DMS153 treated with DMSO at 0.1 percent for 48 hours (cell line): ENCODE results near the gene TLCD3A.
"Not testable (repeated sequence)": the region's sequence is repeated elsewhere in the genome, so short reads cannot be mapped to it uniquely, and the experiment has no call there.

ENCODE experiments used
- DNase-seq: peaks from one replicate; lab custom pipeline; 2025; ENCODE audit not compliant: unreplicated experiment; lab: John Stamatoyannopoulos, UW

Gene TLCD3A

GRCh38 chr17:746783-747629, 14.6 kb downstream of the TLCD3A start:
- no peak for DNase-seq

DNA sequence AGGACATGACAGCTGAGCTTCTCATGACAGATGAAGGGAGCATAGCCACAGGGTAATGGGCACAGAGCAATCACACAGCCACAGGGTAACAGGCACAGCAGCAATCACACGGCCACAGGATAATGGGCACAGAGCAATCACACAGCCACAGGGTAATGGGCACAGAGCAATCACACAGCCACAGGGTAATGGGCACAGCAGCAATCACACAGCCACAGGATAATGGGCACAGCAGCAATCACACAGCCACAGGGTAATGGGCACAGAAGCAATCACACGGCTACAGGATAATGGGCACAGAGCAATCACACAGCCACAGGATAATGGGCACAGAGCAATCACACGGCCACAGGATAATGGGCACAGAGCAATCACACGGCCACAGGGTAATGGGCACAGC, 16.2 kb downstream of the TLCD3A start:
- DNase-seq = not testable (repeated sequence)

- not testable (repeated sequence) for DNase-seq
Observed at GRCh38 chr17:749359-749758, 17.0 kb downstream of the TLCD3A start.

DNA sequence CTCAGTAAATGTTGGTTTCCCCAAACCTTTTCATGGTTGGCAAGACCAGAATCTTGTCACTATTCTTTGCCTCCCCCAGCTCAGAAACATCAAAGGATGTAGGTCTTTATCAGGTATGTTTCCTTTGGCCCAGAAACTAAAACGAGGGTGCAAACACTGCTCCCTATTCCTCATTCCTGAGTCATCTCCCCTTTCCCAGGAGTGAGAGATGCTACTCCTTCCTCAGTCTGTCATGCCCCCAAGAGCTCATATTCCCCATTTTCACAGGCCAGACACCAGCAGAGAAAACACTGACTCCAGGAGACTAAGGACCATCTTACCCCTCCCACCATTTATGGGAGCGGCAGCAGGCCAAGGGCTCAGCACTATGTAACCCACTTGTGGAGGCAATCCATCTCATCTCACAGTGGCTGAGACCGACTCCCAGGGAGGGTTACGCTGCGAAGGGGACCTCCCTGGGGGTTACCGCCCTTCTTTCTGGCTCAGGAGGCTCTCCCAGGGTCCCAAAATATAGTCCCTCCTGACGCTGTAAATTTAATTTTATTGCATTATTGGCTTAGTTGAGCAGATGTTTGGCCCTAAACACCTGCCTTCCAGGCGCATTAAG, 18.1 kb downstream of the TLCD3A start:
- no peak for DNase-seq

GRCh38 chr17:751269-752001, 19.0 kb downstream of the TLCD3A start:
- DNase-seq = no peak

GRCh38 chr17:752002-752619, 19.7 kb downstream of the TLCD3A start, which contains the start of gene GEMIN4:
Gene GEMIN4 (minus strand): TSS chr17:752264. CDS start chr17:752142, 122 bp downstream.
- peak; percentile 12 for DNase-seq

DNA sequence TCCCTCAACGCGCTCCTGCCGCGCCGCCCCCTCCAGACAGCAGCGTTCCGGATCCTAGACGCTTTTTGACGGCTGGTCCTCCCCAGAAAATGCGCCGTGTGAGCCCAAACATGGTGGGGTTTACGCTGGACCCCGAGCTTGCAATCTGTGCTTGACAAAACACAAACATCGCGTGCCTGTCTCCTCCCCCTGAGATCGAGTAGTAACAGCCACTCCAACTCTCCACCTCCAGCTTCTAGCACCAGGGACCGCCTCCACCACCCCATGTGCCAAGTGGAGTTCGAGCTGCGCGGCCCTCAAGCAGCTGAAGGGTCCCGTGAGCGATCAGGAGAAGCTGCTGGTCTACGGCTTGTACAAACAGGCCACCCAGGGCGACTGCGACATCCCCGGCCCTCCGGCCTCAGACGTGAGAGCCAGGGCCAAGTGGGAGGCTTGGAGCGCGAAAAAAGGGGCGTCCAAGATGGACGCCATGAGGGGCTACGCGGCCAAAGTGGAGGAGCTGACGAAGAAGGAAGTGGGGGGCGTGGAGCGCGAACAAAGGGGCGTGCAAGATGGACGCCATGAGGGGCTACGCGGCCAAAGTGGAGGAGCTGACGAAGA, 20.3 kb downstream of the TLCD3A start:
- DNase-seq = no peak

DNA sequence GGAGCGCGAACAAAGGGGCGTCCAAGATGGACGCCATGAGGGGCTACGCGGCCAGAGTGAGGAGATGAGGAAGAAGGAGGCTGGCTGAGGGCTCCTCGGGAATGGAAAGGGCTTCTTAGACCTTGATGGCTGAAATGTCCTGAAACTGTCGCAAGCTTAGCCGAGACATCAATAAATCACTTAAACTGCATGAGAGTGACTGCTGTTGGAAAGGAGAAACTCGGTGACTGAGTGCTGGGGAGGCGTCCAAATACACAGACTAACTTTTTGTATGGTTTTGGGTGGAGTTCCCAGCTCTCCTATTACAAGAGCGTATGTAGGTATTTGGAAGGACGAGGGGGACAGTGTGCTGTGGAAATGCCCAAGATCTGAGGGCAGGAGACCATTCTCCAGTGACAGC, 21.0 kb downstream of the TLCD3A start:
- DNase-seq = no peak

DNA sequence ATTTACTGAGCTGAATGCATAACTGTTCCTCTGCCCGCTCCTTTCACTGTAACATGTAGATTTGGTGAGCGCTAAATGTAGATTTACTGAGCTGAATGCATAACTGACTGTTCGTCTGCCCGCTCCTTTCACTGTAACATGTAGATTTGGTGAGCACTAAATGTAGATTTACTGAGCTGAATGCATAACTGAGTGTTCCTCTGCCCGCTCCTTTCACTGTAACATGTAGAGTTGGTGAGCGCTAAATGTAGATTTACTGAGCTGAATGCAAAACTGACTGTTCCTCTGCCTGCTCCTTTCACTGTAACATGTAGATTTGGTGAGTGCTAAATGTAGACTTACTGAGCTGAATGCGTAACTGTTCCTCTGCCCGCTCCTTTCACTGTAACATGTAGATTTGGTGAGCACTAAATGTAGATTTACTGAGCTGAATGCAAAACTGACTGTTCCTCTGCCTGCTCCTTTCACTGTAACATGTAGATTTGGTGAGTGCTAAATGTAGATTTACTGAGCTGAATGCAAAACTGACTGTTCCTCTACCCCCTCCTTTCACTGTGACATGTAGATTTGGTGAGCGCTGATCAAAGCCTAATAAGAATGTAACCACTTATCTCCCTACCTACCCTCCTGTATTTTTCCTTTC, 23.0 kb downstream of the TLCD3A start:
- DNase-seq = not testable (repeated sequence)

DNA sequence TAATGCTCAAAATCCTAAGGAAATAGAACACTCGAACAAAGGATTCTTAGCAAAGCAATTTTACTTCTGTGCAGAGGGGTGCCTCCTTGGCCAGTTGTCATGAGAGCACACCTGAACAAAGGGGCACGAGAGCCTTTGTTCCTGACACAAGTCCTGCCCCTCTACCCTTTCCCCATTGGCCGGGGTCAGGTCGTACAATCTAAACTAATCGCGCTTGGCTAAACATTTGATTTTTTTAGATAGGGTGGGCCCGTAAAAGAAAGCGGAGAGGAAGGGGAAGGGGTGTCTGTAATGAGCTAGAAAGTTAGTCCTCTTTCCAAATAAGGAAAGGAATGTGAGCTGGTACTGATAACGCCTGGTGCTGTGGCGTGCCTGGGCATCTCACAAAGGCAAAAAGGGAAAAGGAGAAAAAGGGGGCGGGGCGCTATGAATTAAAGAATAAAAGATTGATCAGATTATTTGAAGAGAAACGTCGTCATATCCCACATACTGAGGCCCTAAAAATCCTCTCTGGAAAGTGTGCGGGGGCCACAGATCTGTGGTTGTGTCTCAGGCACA, 23.7 kb downstream of the TLCD3A start:
- DNase-seq = not testable (repeated sequence)

DNA sequence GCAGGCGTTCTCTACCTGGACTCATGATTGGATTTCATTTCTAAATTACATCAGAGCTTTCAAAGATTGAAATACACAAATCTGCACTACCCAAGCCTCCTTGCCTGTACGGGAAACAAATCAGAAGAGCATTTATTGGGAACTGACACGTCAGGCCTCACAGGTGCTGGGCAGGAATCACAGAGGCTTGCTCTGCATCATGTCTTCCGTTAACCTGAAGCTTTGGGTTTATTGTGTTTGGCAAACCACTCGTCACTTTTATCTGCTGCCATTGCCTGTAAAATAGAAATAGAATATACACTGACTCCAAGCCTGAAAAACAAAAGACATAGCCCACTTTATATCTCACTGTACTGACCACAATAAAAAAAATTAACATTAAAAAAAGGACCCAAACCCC, 27.6 kb downstream of the TLCD3A start:
- no peak for DNase-seq

- no peak for DNase-seq
Observed at GRCh38 chr17:760371-760770, 28.0 kb downstream of the TLCD3A start.

DNA sequence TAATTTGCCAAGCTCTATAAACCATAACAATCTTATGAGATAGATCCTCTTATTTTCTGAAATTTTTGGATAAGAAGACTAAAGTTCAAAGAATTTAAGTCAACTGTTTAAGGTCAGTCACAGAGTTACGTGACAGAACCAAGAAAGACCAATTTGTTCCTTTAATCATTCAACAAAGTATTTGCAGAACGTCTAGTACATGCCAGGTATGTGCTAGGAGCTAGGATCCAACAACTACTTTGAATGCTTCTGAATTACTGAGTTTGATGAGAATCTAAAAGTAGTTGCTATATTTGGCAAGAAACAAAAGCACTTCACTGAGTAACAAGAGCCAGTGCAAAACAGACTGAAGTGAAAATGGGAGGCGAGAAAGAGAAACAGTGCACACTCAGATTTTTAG, 34.7 kb downstream of the TLCD3A start:
- DNase-seq = no peak

- DNase-seq = no peak
Observed at GRCh38 chr17:773016-773415, 40.6 kb downstream of the TLCD3A start.

DNA sequence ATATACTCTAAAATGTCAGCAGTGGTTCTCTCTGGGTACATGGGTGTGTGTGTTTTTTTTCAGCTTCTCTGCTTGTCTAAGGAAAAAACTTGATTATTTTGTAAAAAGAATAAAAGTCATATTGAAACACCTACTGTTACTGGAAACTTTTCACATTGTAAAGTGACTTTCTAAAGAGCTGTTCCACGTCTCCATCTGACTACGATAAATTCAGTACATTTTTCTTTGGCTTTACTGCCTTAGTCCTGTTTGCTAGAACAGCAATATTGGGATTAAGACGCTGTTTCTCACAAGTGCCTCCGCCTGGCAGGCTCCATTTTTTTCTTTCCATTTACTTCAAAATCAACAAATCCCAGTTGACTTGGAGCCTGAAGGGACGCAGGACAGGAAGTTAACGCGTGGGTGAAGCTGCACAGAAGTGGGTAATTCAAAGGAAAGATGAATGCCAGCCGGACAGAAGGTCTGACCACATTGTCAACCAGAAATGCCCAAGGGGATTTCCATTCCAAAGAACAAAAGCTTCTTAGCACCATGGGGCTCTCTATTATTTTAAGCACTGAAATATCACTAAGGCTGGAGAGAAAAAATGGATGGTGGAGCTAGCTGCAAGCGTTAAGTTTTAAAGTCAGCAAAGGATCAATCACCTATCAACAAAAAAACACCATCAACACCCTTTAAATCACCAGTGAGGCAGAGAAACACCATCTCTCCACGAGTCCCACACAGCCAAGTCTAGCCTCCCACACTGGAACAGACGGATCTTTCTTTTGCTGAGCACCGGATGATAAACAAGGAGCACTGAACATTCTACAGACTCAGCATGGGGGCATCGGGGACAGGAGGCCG, 41.3 kb downstream of the TLCD3A start:
- DNase-seq = no peak

DNA sequence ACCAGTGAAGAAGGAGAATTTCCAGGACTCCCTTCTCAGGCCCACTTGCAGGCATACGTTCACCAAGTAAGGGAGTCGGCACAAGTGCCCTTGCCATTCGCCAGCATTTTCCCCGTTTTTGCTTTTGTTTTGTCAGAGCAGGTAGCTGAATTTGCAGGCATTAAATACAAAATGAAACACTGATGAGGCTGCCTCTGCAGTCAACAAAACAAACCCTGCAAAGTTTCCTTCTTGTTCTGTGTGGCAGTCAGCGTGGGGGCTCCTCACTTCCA, 41.9 kb downstream of the TLCD3A start:
- DNase-seq = no peak

- DNase-seq = no peak
Observed at GRCh38 chr17:778096-778495, 45.7 kb downstream of the TLCD3A start.

GRCh38 chr17:781805-782731, 49.7 kb downstream of the TLCD3A start, which contains the start of the genes GLOD4 and MRM3:
Gene GLOD4 (minus strand): TSS chr17:782280. CDS start chr17:782255, 25 bp downstream.
Gene MRM3 (plus strand): TSS chr17:782353. CDS start chr17:782379, 26 bp downstream.
- DNase-seq = peak; percentile 12
